Caco-2 (cell line): ENCODE data around the gene MMP19. TPM values are rescaled to one million over a fixed set of nuclear protein-coding genes. Genes with fewer than 3 reads are reported as not detected.
A peak's percentile ranks its signal among the peaks of the same experiment; 100 is the strongest.

Experiments
- BruUV-seq: library from RNA; stranded (reverse); fragments of 400-500 nt; replicated peaks from 2 replicates; lab custom pipeline; 2021; lab: Mats Ljungman, UMichigan
- CTCF ChIA-PET: fragments of 300-600 bp; sonication (Branson Sonifier 250); formaldehyde crosslinking; loops from one replicate; lab custom pipeline; 2022; ENCODE audit warnings: antibody characterized with exemption; lab: Charles Lee
- POLR2A ChIA-PET: fragments of 300-600 bp; sonication (Branson Sonifier 250); formaldehyde crosslinking; loops from one replicate; lab custom pipeline; 2022; ENCODE audit warnings: antibody characterized with exemption; lab: Charles Lee
- DNase-seq, 2 experiments: peaks; one replicate each; pipeline versions ENCODE4 v3.0.0 to v3.0.0-alpha.2; 2020 to 2022
- H3K27me3 ChIP-seq: replicated peaks from 2 replicates; pipeline ENCODE4 v1.6.0; 2011; ENCODE audit warnings: low read length; ENCODE audit not compliant: control insufficient read depth, insufficient read depth
- H3K36me3 ChIP-seq: 2 replicates; pipeline ENCODE4 v1.5.1; 2011; ENCODE audit warnings: low read length; ENCODE audit not compliant: control insufficient read depth, insufficient read depth
- H3K4me1 ChIP-seq: fragments of 250-450 bp; sonication (Bioruptor Pico); 2 replicates; pipeline ENCODE4 v1.5.1; 2020; ENCODE audit warnings: mild to moderate bottlenecking
- H3K4me3 ChIP-seq: 2 replicates; pipeline ENCODE4 v1.5.1; 2011; ENCODE audit warnings: low read depth, mild to moderate bottlenecking, control low read depth, low read length
- H3K9me3 ChIP-seq: fragments of 250-450 bp; sonication (Bioruptor Pico); 2 replicates; pipeline ENCODE4 v1.5.1; 2020; ENCODE audit warnings: mild to moderate bottlenecking, moderate library complexity
- H3K27ac Mint-ChIP-seq: one replicate; pipeline ENCODE4 v1.8.0; 2022; ENCODE audit warnings: mixed read lengths; ENCODE audit not compliant: unreplicated experiment
- H3K27me3 Mint-ChIP-seq: one replicate; pipeline ENCODE4 v1.8.0; 2022; ENCODE audit warnings: mixed read lengths; ENCODE audit not compliant: insufficient read depth, unreplicated experiment
- H3K36me3 Mint-ChIP-seq: one replicate; pipeline ENCODE4 v1.8.0; 2022; ENCODE audit warnings: mild to moderate bottlenecking, mixed read lengths; ENCODE audit not compliant: insufficient read depth, unreplicated experiment
- H3K4me1 Mint-ChIP-seq: one replicate; pipeline ENCODE4 v1.8.0; 2022; ENCODE audit warnings: low read depth, mixed read lengths; ENCODE audit not compliant: unreplicated experiment
- H3K4me3 Mint-ChIP-seq: one replicate; pipeline ENCODE4 v1.8.0; 2022; ENCODE audit warnings: mild to moderate bottlenecking, moderate library complexity, mixed read lengths; ENCODE audit not compliant: unreplicated experiment
- H3K9me3 Mint-ChIP-seq: one replicate; pipeline ENCODE4 v1.8.0; 2022; ENCODE audit warnings: mixed read lengths; ENCODE audit not compliant: unreplicated experiment
- CTCF ChIP-seq, 2 experiments: fragments of 200-600 bp in 1 of 2; IDR thresholded peaks; 1 replicate in 1 of 2; 2 replicates in 1 of 2; pipeline versions ENCODE4 v1.5.1 to v1.8.0; 2011 to 2022; ENCODE audit warnings: antibody characterized with exemption in 1 of 2, control low read depth in 1 of 2, inconsistent platforms in 1 of 2, low read depth in 1 of 2, low read length in 1 of 2, mild to moderate bottlenecking in 1 of 2, moderate library complexity in 1 of 2; ENCODE audit not compliant: insufficient read depth in 1 of 2, severe bottlenecking in 1 of 2, unreplicated experiment in 1 of 2
- intact Hi-C: fragments of 100-400 bp; cut with micrococcal nuclease; formaldehyde crosslinking; loops from one replicate; pipeline ENCODE4 v1.10.0; 2022; ENCODE audit not compliant: unreplicated experiment
- total RNA-seq: library from RNA; stranded (reverse); gene quantifications from 2 replicates; pipeline ENCODE4 v1.2.3, GENCODE V29; 2022

The MMP19 gene
- total RNA-seq, 1 experiment from 2014 or later = 2.2 TPM

- intact Hi-C loops = no loop called here
- no peak overlapping the region for H3K27ac Mint-ChIP-seq
These were observed 23.9 kb downstream of the MMP19 start for GRCh38 chr12:55818886-55819285.

GRCh38 chr12:55818140-55818728 is 24.5 kb downstream of the MMP19 start:
- Histone ChIP-seq H3K4me1 (peaks cover 7% of the 10 kb centered on the region), H3K27me3 (no peaks in the 10 kb centered on the region), H3K4me3 (peak overlapping the region; percentile 67), H3K9me3 (no peaks in the 10 kb centered on the region), H3K36me3 (peaks cover 2% of the 10 kb centered on the region)
- POLR2A ChIA-PET = interaction anchor here (0.7 to 1.6 kb wide), 15 partner anchors 9 to 192 kb away, joined by 3 to 65 read pairs (median 6); partner anchors contain the start of genes CD63, DNAJC14, PYM1 and RAB5B
- no peak overlapping the region for H3K27ac Mint-ChIP-seq
- TSS peak; percentile 60 for BruUV-seq
- no peaks in the 10 kb centered on the region for H3K27me3 Mint-ChIP-seq
- H3K36me3 Mint-ChIP-seq = peaks cover 56% of the 10 kb centered on the region
- no peak overlapping the region for H3K4me3 Mint-ChIP-seq
- DNase-seq = no peak
- intact Hi-C loops = no loop called here
- CTCF ChIA-PET = interaction anchor here (0.6 to 1.9 kb wide), 18 partner anchors 8 to 286 kb away, joined by 3 to 28 read pairs (median 4); partner anchors contain the start of genes DNAJC14, PA2G4, PYM1 and RAB5B
- no peak for TF ChIP-seq CTCF (IDR thresholded peaks at IDR 0.05; ENCODE audit: insufficient read depth in 1 of 2, low read depth in 1 of 2, low read length in 1 of 2, severe bottlenecking in 1 of 2, unreplicated experiment in 1 of 2)
- no peaks in the 10 kb centered on the region for H3K9me3 Mint-ChIP-seq
- peaks cover 23% of the 10 kb centered on the region for H3K4me1 Mint-ChIP-seq

More at GRCh38 chr12:55818886-55819285, 23.9 kb downstream of the MMP19 start:
- Mint-ChIP-seq H3K36me3 (peaks cover 55% of the 10 kb centered on the region), H3K4me3 (no peak overlapping the region), H3K9me3 (no peaks in the 10 kb centered on the region), H3K4me1 (peaks cover 22% of the 10 kb centered on the region), H3K27me3 (no peaks in the 10 kb centered on the region)
- BruUV-seq = no TSS peak
- Histone ChIP-seq H3K27me3 (no peaks in the 10 kb centered on the region), H3K4me1 (peaks cover 10% of the 10 kb centered on the region), H3K36me3 (peaks cover 2% of the 10 kb centered on the region), H3K9me3 (no peaks in the 10 kb centered on the region), H3K4me3 (peak overlapping the region; percentile 67)
- POLR2A ChIA-PET = no interaction called here
- no peak for TF ChIP-seq CTCF (IDR thresholded peaks at IDR 0.05; ENCODE audit: insufficient read depth in 1 of 2, low read depth in 1 of 2, low read length in 1 of 2, severe bottlenecking in 1 of 2, unreplicated experiment in 1 of 2)
- DNase-seq = no peak
- CTCF ChIA-PET = interaction anchor here (0.7 to 1.9 kb wide), 2 partner anchors 113 to 121 kb away, joined by 3 to 7 read pairs; no protein-coding TSS in a partner anchor

- POLR2A ChIA-PET = interaction anchor here (0.7 to 1.6 kb wide), 15 partner anchors 10 to 192 kb away, joined by 3 to 65 read pairs (median 6); partner anchors contain the start of genes CD63, DNAJC14, PYM1 and RAB5B
- Mint-ChIP-seq H3K27ac (no peak within 1 kb of the TSS), H3K27me3 (no peaks in the 10 kb centered on the region), H3K4me3 (no peak within 1 kb of the TSS), H3K36me3 (peaks cover 56% of the 10 kb centered on the region), H3K9me3 (no peaks in the 10 kb centered on the region), H3K4me1 (peaks cover 30% of the 10 kb centered on the region)
- Histone ChIP-seq H3K36me3 (peaks cover 2% of the 10 kb centered on the region), H3K27me3 (no peaks in the 10 kb centered on the region), H3K4me1 (peaks cover 7% of the 10 kb centered on the region; the same call in 1 of the 2 replicates), H3K9me3 (no peaks in the 10 kb centered on the region), H3K4me3 (peak within 1 kb of the TSS; percentile 83)
- peak; percentile 97 to 99 for DNase-seq
- no peak for TF ChIP-seq CTCF (IDR thresholded peaks at IDR 0.05; ENCODE audit: insufficient read depth in 1 of 2, low read depth in 1 of 2, low read length in 1 of 2, severe bottlenecking in 1 of 2, unreplicated experiment in 1 of 2)
- intact Hi-C loops = loop anchor here (1.0 kb wide), 1 partner anchor 109 kb away; no protein-coding TSS in a partner anchor
- BruUV-seq = no TSS peak
- CTCF ChIA-PET = interaction anchor here (0.6 to 1.9 kb wide), 18 partner anchors 9 to 287 kb away, joined by 3 to 28 read pairs (median 4); partner anchors contain the start of genes DNAJC14, PA2G4, PYM1 and RAB5B
These were observed 25.2 kb downstream of the MMP19 start, which contains the start of the genes ORMDL2 and SARNP for GRCh38 chr12:55817345-55818139. ORMDL2 (plus strand) TSS chr12:55818041; CDS start chr12:55819000, 959 bp downstream. SARNP (minus strand) TSS chr12:55817724; CDS start chr12:55817701, 23 bp downstream.
